Cardiac fibroblast (primary cell): ENCODE results near the gene CFAP61.

ENCODE experiments used
- DNase-seq, 2 donors: peaks; one replicate each; pipeline versions ENCODE4 v3.0.0 to v3.0.0-alpha.2; 2010; ENCODE audit warnings: low read depth in 2 of 2
- H3K4me3 ChIP-seq, 2 donors: replicated peaks in 1 of 2; 1 replicate in 1 of 2; 2 replicates in 1 of 2; pipeline ENCODE4 v1.5.1; 2011; ENCODE audit warnings: low read depth in 2 of 2, low read length in 2 of 2, mild to moderate bottlenecking in 2 of 2, moderate library complexity in 1 of 2
- TF ChIP-seq, protein P1 (sequence below): IDR thresholded peaks from one replicate; pipeline ENCODE4 v1.5.1; 2011; ENCODE audit warnings: low read depth, mild to moderate bottlenecking, low read length, inconsistent platforms

The CFAP61 gene

DNA sequence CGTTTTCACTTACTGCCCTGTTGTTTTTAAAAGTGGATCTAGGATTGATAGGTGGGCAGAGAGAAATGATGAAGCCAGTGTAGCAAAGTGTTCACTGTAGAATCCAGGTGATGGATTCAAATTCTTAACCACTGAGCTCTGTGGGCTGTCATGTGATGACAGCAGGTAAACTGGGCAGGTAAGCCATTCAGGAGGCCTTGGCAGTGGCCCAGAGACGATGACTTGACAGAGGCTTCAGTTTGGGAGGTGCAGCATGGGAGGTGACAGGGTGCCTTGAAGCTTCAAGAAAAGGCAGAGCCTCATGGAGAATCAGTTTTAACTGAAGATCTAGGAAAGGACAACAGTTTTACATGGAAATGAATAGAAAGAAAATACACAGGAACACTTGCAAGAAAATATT lies 33.2 kb upstream of the CFAP61 start:
- TF ChIP-seq, protein P1, sequence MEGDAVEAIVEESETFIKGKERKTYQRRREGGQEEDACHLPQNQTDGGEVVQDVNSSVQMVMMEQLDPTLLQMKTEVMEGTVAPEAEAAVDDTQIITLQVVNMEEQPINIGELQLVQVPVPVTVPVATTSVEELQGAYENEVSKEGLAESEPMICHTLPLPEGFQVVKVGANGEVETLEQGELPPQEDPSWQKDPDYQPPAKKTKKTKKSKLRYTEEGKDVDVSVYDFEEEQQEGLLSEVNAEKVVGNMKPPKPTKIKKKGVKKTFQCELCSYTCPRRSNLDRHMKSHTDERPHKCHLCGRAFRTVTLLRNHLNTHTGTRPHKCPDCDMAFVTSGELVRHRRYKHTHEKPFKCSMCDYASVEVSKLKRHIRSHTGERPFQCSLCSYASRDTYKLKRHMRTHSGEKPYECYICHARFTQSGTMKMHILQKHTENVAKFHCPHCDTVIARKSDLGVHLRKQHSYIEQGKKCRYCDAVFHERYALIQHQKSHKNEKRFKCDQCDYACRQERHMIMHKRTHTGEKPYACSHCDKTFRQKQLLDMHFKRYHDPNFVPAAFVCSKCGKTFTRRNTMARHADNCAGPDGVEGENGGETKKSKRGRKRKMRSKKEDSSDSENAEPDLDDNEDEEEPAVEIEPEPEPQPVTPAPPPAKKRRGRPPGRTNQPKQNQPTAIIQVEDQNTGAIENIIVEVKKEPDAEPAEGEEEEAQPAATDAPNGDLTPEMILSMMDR = no peak
- no peak overlapping the region for H3K4me3 ChIP-seq
- no peak for DNase-seq

DNA sequence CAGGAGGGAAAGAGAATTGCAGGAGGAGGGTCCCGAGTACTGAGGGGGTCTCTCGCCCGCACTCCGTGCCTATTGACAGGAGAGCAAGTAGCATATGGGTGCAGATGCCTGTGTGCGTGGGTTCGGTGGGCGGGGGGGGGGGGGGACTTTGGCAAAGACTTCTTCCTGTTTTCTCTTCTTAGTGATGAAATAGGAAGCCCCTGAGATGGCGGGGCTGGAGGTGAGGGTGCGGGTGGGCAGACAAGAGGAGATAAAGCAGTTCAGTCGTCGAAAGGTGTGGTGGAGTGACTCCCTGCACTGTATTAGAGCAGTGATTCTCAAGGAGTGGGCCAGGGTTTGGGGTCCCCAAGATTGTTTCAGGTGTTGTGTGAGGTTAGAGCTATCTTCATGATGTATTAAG lies 31.4 kb upstream of the CFAP61 start:
- no peak overlapping the region for H3K4me3 ChIP-seq

DNA sequence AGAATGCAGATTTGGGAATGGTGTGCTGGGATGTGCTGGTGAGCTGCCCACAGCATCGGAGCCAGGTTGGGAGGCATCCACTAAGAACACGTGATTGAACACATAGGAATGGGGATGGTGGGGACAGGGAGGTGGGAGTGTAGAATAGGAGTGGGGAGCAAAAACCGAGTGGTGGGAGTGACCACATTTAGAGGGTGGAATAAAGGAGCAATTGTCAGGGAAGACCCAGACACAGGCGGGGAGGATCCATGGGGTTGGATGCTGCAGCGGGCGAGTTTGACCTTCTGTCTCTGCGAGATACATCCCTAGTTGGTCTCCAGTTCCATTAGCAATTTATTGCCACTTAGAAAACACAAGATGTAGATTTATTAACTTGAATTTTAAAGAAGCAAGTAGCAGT lies 30.5 kb upstream of the CFAP61 start:
- no peak for DNase-seq

More for the DNA sequence above, 31.4 kb upstream of the CFAP61 start:
- TF ChIP-seq, protein P1 = no peak
- no peak for DNase-seq

DNA sequence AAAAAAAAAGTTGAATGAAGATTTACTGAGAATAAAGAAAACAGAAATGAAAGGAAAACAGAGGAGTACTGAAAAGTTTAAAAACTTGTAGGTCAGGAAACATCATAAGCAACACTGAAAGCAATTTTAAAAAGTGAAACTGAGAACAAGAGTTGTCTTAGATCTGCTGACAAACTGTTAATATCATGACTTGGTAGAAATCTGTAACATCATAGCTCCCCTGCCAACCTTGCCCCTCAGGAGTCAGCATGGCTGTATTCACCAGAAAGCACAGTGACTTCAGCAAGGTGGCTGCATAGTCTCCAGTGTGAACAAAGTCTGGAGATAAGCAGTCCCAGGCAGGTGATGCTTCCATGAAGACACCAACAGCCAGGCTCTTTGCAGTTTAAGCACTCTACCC lies 29.8 kb upstream of the CFAP61 start:
- no peak for DNase-seq
- H3K4me3 ChIP-seq = no peak overlapping the region
- TF ChIP-seq, protein P1 = no peak

More for the DNA sequence above, 30.5 kb upstream of the CFAP61 start:
- H3K4me3 ChIP-seq = no peak overlapping the region
- TF ChIP-seq, protein P1 = no peak

DNA sequence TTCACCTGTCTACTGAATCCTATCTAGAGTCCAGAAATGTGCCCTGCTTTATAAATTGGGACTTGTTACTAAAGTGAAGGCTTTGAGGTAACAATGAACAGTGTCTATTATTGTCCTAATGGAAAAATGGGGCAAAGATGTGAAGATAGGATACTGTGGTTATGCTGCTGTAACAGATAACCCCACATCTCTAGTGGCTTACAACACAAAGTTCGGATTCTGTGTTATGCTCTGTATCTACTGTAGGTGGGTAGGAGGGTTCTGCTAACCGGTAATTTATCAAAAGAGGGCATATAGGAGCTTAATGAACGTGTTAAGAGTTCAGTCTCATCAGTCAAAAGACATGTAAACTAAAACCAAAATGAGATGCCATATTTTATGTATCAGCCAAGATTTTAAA lies 28.9 kb upstream of the CFAP61 start:
- TF ChIP-seq, protein P1 = no peak
- no peak for DNase-seq
- H3K4me3 ChIP-seq = no peak overlapping the region

DNA sequence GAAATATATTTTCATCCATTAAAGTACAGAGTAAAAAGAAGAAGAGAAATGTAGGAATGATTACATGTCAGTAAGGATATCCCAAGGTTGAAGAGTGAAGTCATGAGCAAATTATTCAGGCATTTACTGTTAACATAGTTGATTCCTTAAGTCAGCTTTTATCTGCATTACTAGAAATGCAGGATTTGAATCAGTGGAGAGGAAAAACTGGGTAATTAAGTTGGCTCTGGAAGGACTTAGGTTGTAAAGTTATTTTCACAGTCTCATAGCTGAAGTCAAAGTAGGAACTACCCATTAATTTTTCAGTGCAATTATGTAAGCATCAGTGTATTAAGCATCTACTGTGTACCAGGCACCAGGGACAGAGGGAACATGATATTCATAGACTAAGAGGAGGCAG lies 27.4 kb upstream of the CFAP61 start:
- DNase-seq = no peak
- TF ChIP-seq, protein P1 = no peak
- no peak overlapping the region for H3K4me3 ChIP-seq

DNA sequence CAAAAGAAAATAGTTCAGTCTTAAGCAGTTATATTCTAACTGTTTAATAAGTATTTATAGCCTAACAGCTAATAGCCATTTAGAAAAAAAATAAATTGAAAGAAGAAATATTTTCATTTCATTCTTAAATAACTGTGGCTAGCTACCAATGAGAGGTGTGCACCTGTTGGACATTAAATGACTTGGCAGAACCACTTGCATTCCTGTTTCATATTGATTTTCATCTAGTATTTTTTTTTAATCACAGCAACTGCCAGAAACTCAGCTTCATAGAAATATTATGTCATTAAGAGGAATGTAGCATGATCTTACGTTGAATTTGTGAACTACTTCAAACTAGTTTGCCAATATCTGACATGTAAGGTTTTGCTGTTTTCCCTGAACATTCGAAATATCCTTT lies 25.0 kb upstream of the CFAP61 start:
- H3K4me3 ChIP-seq = no peak overlapping the region
- DNase-seq = no peak
- TF ChIP-seq, protein P1 = no peak
